H1 (cell line): ENCODE measurements around the gene CXCL9. TPM values are rescaled to one million over a fixed set of nuclear protein-coding genes. Genes with fewer than 3 reads are reported as not detected.

Experiments
- CTCF ChIA-PET: fragments of 300-600 bp; sonication (Branson Sonifier 250); formaldehyde crosslinking; loops from one replicate; lab custom pipeline; 2021; ENCODE audit not compliant: partially characterized antibody; lab: Charles Lee
- POLR2A ChIA-PET: fragments of 300-600 bp; sonication (Branson Sonifier 250); formaldehyde crosslinking; loops from one replicate; lab custom pipeline; 2021; ENCODE audit warnings: inconsistent platforms; ENCODE audit not compliant: partially characterized antibody; lab: Charles Lee
- DNase-seq, 2 experiments: peaks; one replicate each; pipeline versions ENCODE4 v3.0.0 to v3.0.0-alpha.2; 2010 to 2022; ENCODE audit warnings: low spot score in 2 of 2, low read depth in 1 of 2, mixed read lengths in 1 of 2
- FAIRE-seq: peaks from 2 replicates; lab custom pipeline; 2011; peaks lifted over from hg19 to GRCh38; lab: Jason Lieb, UNC
- H2AFZ ChIP-seq: 2 replicates; pipeline ENCODE4 v1.8.1; 2012; ENCODE audit warnings: low read length, inconsistent platforms
- H2AK5ac ChIP-seq: 2 replicates; pipeline ENCODE4 v1.6.1; 2013; ENCODE audit warnings: low read depth, low read length
- H2BK120ac ChIP-seq: replicated peaks from 2 replicates; pipeline ENCODE3; 2013; ENCODE audit warnings: low read depth, low read length, inconsistent platforms
- H2BK12ac ChIP-seq: 2 replicates; pipeline ENCODE4 v1.6.1; 2013; ENCODE audit warnings: low read depth, low read length
- H2BK15ac ChIP-seq: 2 replicates; pipeline ENCODE4 v1.6.1; 2013; ENCODE audit warnings: low read length
- H2BK20ac ChIP-seq: 2 replicates; pipeline ENCODE4 v1.6.1; 2013; ENCODE audit warnings: low read length
- H2BK5ac ChIP-seq: 2 replicates; pipeline ENCODE4 v1.6.1; 2013; ENCODE audit warnings: low read depth, low read length
- H3K14ac ChIP-seq: 2 replicates; pipeline ENCODE4 v1.6.1; 2013; ENCODE audit warnings: inconsistent platforms; ENCODE audit not compliant: insufficient read length
- H3K18ac ChIP-seq: 2 replicates; pipeline ENCODE4 v1.6.1; 2013; ENCODE audit warnings: low read length; ENCODE audit errors: extremely low read depth
- H3K23ac ChIP-seq: 2 replicates; pipeline ENCODE4 v1.6.1; 2013; ENCODE audit warnings: inconsistent platforms; ENCODE audit not compliant: insufficient read length
- H3K23me2 ChIP-seq: 2 replicates; pipeline ENCODE4 v1.6.1; 2013; ENCODE audit warnings: low read depth, low read length
- H3K27ac ChIP-seq: 2 replicates; pipeline ENCODE4 v1.6.1; 2011; ENCODE audit warnings: low read depth, low read length, inconsistent platforms
- H3K27me3 ChIP-seq, 4 experiments: replicated peaks in 1 of 4; 1 replicate in 1 of 4; 2 replicates in 3 of 4; pipeline versions ENCODE4 v1.6.1 to v1.8.1; 2011 to 2013; ENCODE audit warnings: low read length in 3 of 4, mild to moderate bottlenecking in 3 of 4, inconsistent platforms in 2 of 4, mixed read lengths in 2 of 4, moderate library complexity in 1 of 4; ENCODE audit not compliant: control insufficient read depth in 3 of 4, insufficient read depth in 3 of 4; ENCODE audit errors: extremely low read depth in 1 of 4
- H3K36me3 ChIP-seq, 4 experiments: 2 replicates each; pipeline versions ENCODE4 v1.6.1 to v1.8.1; 2011 to 2013; ENCODE audit warnings: mild to moderate bottlenecking in 4 of 4, low read length in 3 of 4, moderate library complexity in 2 of 4, control low read depth in 1 of 4, inconsistent platforms in 1 of 4; ENCODE audit not compliant: insufficient read depth in 4 of 4, control insufficient read depth in 2 of 4
- H3K4ac ChIP-seq: replicated peaks from 2 replicates; pipeline ENCODE3; 2013; ENCODE audit warnings: low read length, low read depth, mixed read lengths, inconsistent platforms; ENCODE audit not compliant: insufficient read length
- H3K4me1 ChIP-seq, 4 experiments: replicated peaks in 1 of 4; 1 replicate in 1 of 4; 2 replicates in 3 of 4; pipeline versions ENCODE4 v1.6.1 to v1.8.1; 2011 to 2013; ENCODE audit warnings: low read length in 3 of 4, inconsistent platforms in 2 of 4, mixed read lengths in 1 of 4; ENCODE audit not compliant: insufficient read depth in 4 of 4, control insufficient read depth in 3 of 4
- H3K4me2 ChIP-seq, 2 experiments: 2 replicates each; pipeline versions ENCODE4 v1.6.1 to v1.8.1; 2011 to 2013; ENCODE audit warnings: low read depth in 2 of 2, low read length in 2 of 2, control low read depth in 1 of 2, inconsistent platforms in 1 of 2, mild to moderate bottlenecking in 1 of 2; ENCODE audit not compliant: insufficient read depth in 1 of 2
- H3K4me3 ChIP-seq, 4 experiments: fragments of 200-600, 300-600 bp in 1 of 4; sonication (generic), shearing (Covaris generic), sonication (Bioruptor Twin) in 1 of 4; 2 replicates each; pipeline versions ENCODE4 v1.5.1 to v1.8.1; 2011 to 2016; ENCODE audit warnings: low read length in 4 of 4, low read depth in 3 of 4, control low read depth in 2 of 4, inconsistent platforms in 2 of 4, mild to moderate bottlenecking in 2 of 4, mixed read lengths in 1 of 4, moderate library complexity in 1 of 4; ENCODE audit not compliant: insufficient read depth in 2 of 4; ENCODE audit errors: extremely low read depth in 1 of 4
- H3K56ac ChIP-seq: replicated peaks from 2 replicates; pipeline ENCODE3; 2013; ENCODE audit warnings: low read depth, mild to moderate bottlenecking, mixed read lengths, low read length, inconsistent platforms; ENCODE audit not compliant: insufficient read length
- H3K79me1 ChIP-seq: 2 replicates; pipeline ENCODE4 v1.6.1; 2013; ENCODE audit warnings: low read depth, low read length, control low read depth
- H3K79me2 ChIP-seq, 2 experiments: 2 replicates each; pipeline versions ENCODE4 v1.6.1 to v1.8.1; 2012 to 2013; ENCODE audit warnings: low read length in 2 of 2, mild to moderate bottlenecking in 2 of 2, inconsistent platforms in 1 of 2; ENCODE audit not compliant: insufficient read depth in 2 of 2, control insufficient read depth in 1 of 2
- H3K9ac ChIP-seq, 4 experiments: replicated peaks in 1 of 4; 1 replicate in 1 of 4; 2 replicates in 3 of 4; pipeline versions ENCODE4 v1.6.1 to v1.8.1; 2011 to 2013; ENCODE audit warnings: low read depth in 3 of 4, low read length in 3 of 4, control low read depth in 2 of 4, mild to moderate bottlenecking in 2 of 4, moderate library complexity in 2 of 4, inconsistent platforms in 1 of 4; ENCODE audit errors: extremely low read depth in 1 of 4
- H3K9me3 ChIP-seq, 2 experiments: 2 replicates each; pipeline versions ENCODE4 v1.6.1 to v1.8.1; 2012 to 2013; ENCODE audit warnings: mild to moderate bottlenecking in 2 of 2, moderate library complexity in 2 of 2, control low read depth in 1 of 2, inconsistent platforms in 1 of 2, low read depth in 1 of 2, low read length in 1 of 2, mixed read lengths in 1 of 2; ENCODE audit not compliant: insufficient read depth in 2 of 2
- H4K20me1 ChIP-seq, 2 experiments: replicated peaks in 1 of 2; 2 replicates each; pipeline versions ENCODE3 to v1.8.1; 2011 to 2013; ENCODE audit warnings: inconsistent platforms in 2 of 2, low read length in 2 of 2, mild to moderate bottlenecking in 1 of 2; ENCODE audit not compliant: insufficient read depth in 2 of 2, control insufficient read depth in 1 of 2
- H4K5ac ChIP-seq: 2 replicates; pipeline ENCODE4 v1.6.1; 2013; ENCODE audit warnings: low read length, low read depth, mixed read lengths, inconsistent platforms; ENCODE audit not compliant: insufficient read length
- H4K8ac ChIP-seq: 2 replicates; pipeline ENCODE4 v1.8.0; 2013; ENCODE audit warnings: mild to moderate bottlenecking, moderate library complexity, low read length, inconsistent platforms; ENCODE audit not compliant: insufficient read depth; ENCODE audit errors: extremely low read depth
- H4K91ac ChIP-seq: replicated peaks from 2 replicates; pipeline ENCODE3; 2013; ENCODE audit warnings: low read length, mixed read lengths, inconsistent platforms; ENCODE audit not compliant: insufficient read length
- NANOG ChIP-seq: IDR thresholded peaks from 2 replicates; pipeline ENCODE4 v1.6.1; 2011; ENCODE audit warnings: low read length, low read depth, mild to moderate bottlenecking, inconsistent platforms; ENCODE audit not compliant: insufficient read depth, poor library complexity, severe bottlenecking
- WGBS, 2 experiments: shearing (Covaris generic) in 1 of 2; methylation state at CpG; one replicate each; pipeline versions ENCODE4 v1.1.6 to v1.1.7; 2013 to 2015; ENCODE audit warnings: low lambda C conversion rate in 2 of 2, mixed read lengths in 2 of 2, inconsistent platforms in 1 of 2, low coverage in 1 of 2, missing lambda C conversion rate in 1 of 2; ENCODE audit not compliant: insufficient replicate concordance in 2 of 2, insufficient coverage in 1 of 2, insufficient read length in 1 of 2; ENCODE audit errors: extremely low coverage in 1 of 2, missing lambda C conversion rate in 1 of 2; 5-methylcytosine and 5-hydroxymethylcytosine counted together
- polyA plus RNA-seq, 7 experiments: library from polyadenylated mRNA; depleted of rRNA in 3 of 7; stranded (reverse) in 5 of 7; unstranded in 2 of 7; fragments of >200 nt in 5 of 7; fragments of 200-250 nt in 2 of 7; gene quantifications; 1 replicate in 5 of 7; 2 replicates in 1 of 7; 4 replicates in 1 of 7; pipeline versions ENCODE4 v1.2.1 to v1.2.3, GENCODE V29; 2011 to 2013; ENCODE audit warnings: missing spikeins in 2 of 7, mixed read lengths in 2 of 7
- total RNA-seq: library from RNA; stranded (reverse); fragmentation: NEBNext Ultra II Directional; extraction: Animal tissue kit (Norgen Biotek cat#: 25700); gene quantifications from 2 replicates; pipeline ENCODE4 v1.2.1, GENCODE V29; 2021

CXCL9 gene
- total and polyA plus RNA-seq, 2 of the 8 experiments (the other 6 are each of a cell fraction or from before 2014, with no cell fraction given): not detected

- H3K79me1 ChIP-seq: no peaks in the 10 kb centered on the region
- H4K91ac ChIP-seq: no peak overlapping the region
- no peak overlapping the region for H4K5ac ChIP-seq
- H2BK20ac ChIP-seq: no peak overlapping the region
- no peak overlapping the region for H2BK5ac ChIP-seq
- no peaks in the 10 kb centered on the region; a peak in 1 of 7 replicates for H3K27me3 ChIP-seq
- H2AK5ac ChIP-seq: no peak overlapping the region
- TF ChIP-seq NANOG: no peak
- DNase-seq (no peak), FAIRE-seq (no peak)
- no peak overlapping the region for H3K23ac ChIP-seq
- H3K9me3 ChIP-seq: no peaks in the 10 kb centered on the region
- peaks cover 0 to 3% (median 1%) of the 10 kb centered on the region in 4 experiments; a peak in 4 of 7 replicates for H3K4me1 ChIP-seq
- no peak overlapping the region for H2BK15ac ChIP-seq
- H2AFZ ChIP-seq: no peak overlapping the region
- H3K4ac ChIP-seq: no peak overlapping the region
- no peak overlapping the region for H3K4me2 ChIP-seq
- no peak overlapping the region for H3K27ac ChIP-seq
- H3K14ac ChIP-seq: no peak overlapping the region
- H4K8ac ChIP-seq: no peak overlapping the region
- no peak overlapping the region for H3K18ac ChIP-seq
- no peak overlapping the region for H3K9ac ChIP-seq
- no peaks in the 10 kb centered on the region for H3K79me2 ChIP-seq
- ChIA-PET POLR2A (no interaction called here), CTCF (interaction anchor here (1.2 to 2.1 kb wide), 3 partner anchors 13 to 78 kb away, joined by 4 to 14 read pairs (median 5); no protein-coding TSS in a partner anchor)
- 91% methylated on average over 5 of the region's 5 CpGs; no CpG with 5 or more reads in 1 of the 2 experiments for WGBS, 2 experiments
- H3K36me3 ChIP-seq: no peaks in the 10 kb centered on the region
- no peak overlapping the region for H3K4me3 ChIP-seq
- no peak overlapping the region for H3K56ac ChIP-seq
- no peaks in the 10 kb centered on the region; the same call in 1 of the 2 replicates for H3K23me2 ChIP-seq
- no peak overlapping the region for H2BK120ac ChIP-seq
- no peaks in the 10 kb centered on the region for H4K20me1 ChIP-seq
- no peak overlapping the region for H2BK12ac ChIP-seq
Observed at GRCh38 chr4:76009311-76009710, 2.0 kb upstream of the CXCL9 start.
